ENCODE measurements around the gene ZMPSTE24.
"Not testable (repeated sequence)": the region's sequence is repeated elsewhere in the genome, so short reads cannot be mapped to it uniquely, and the experiment has no call there.

Gene ZMPSTE24

GRCh38 chr1:40315795-40316594 is 58.0 kb downstream of the ZMPSTE24 start:
- H3K27ac ChIP-seq = no peak overlapping the region

GRCh38 chr1:40316595-40317393 is 58.8 kb downstream of the ZMPSTE24 start, which contains the start of gene COL9A2:
COL9A2 (minus strand) TSS chr1:40317286; CDS start chr1:40317197, 89 bp downstream.
- no peak for DNase-seq (ENCODE audit: low read depth, low spot score)
- H3K27ac ChIP-seq = no peak within 1 kb of the TSS

More at GRCh38 chr1:40315795-40316594, 58.0 kb downstream of the ZMPSTE24 start:
- DNase-seq (ENCODE audit: low read depth, low spot score) = no peak

DNA sequence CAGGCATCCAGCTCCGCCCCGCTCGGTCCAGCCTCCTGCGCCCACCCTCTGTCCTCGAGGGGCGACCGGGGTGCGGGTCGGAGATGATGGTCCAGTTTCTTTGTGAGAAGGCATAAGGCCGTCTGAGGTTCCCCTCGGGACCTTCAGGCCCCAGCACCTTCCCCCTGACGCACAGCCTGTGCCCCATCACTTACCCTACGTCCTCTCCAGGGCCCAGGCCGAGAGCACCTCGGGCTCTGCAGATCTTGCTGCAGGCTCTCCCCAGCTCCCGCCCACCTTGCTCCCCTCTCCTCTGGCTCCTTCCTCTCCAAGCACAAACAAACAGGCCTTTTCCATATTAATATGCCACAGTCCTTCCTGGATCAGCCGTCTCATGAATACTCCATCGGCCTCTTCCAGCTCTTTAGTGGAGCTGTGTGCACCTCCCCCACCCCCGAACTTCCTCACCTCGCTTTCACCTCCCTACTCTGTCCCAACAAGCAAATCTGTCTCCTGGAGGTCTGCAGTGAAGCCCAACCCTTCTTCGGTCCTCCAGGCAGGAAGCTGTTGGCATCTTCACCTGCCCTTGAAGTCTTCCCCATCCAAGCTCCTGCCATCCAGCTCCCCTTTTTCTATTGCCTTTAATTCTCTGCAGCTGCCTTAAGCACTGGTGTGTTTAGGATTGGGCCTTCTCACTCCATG is 59.5 kb downstream of the ZMPSTE24 start:
- no peak for DNase-seq (ENCODE audit: low read depth, low spot score)
- no peak overlapping the region for H3K27ac ChIP-seq

GRCh38 chr1:40318476-40318875 is 60.4 kb downstream of the ZMPSTE24 start:
- no peak overlapping the region for H3K27ac ChIP-seq

DNA sequence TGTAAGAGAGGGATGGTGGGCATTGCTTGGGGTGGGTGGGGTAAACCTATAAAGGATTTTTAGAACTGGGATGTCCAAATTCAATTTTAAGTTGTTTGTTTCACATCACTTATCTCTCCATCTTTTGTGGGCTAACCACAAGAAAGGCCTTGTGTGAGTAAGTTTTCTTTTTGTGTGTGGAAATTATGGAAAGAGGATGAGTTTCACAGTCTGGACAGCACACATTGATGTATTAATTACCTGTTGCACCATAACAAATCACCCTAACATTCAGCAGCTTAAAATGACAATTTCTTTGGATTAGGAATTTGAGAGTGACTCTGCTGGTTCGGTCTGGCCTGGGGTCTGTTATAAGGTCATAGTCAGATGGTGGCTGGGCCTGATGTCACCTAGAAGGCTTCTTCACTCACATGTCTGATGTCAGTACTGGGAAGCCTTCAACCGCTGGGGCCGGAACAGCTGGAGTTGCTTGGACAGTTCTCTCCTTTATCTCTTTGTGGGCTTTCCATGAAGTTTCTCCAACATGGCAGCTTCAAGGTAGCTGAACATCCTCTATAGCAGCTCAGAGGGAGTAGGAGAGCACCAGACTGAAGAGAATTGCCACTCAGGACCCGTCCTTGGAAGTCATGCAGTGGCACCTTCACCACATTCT is 61.1 kb downstream of the ZMPSTE24 start:
- H3K27ac ChIP-seq = no peak overlapping the region
- no peak for DNase-seq (ENCODE audit: low read depth, low spot score)

More at GRCh38 chr1:40318476-40318875, 60.4 kb downstream of the ZMPSTE24 start:
- no peak for DNase-seq (ENCODE audit: low read depth, low spot score)

DNA sequence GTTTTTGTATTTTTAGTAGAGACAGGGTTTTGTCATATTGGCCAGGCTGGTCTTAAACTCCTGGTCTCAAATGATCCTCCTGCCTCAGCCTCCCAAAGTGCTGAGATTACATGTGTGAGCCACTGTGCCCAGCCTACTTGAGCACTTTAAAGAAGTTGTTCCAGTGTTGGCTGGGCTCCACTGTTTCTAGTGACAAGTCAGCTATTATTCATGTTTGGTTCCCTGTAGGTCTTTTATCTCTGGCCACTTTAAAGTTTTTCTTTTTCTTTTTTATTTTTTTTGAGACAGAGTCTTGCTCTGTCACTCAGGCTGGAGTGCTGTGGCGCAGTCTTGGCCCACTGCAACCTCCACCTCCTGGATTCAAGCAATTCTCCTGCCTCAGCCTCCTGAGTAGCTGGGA is 73.4 kb downstream of the ZMPSTE24 start:
- H3K27ac ChIP-seq; DNase-seq (ENCODE audit: low read depth, low spot score): not testable (repeated sequence)

DNA sequence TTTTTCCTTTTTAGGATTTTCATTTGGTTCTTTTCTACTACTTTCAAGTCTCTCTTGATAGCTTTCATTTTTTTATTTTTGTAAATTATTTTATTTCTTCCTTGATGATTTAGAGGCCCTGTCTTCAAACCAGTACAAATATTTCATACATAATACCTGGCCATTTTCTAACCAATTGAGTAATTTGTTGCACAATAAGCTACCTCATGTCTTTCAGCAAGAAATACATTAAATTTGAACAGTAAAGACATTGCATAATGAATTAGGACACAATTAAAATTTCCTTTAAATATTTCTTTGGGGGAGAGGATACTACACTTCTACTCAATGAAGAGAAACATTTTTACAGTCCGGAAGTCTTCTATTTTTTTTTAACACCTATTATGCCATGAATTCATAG is 74.7 kb downstream of the ZMPSTE24 start:
- DNase-seq (ENCODE audit: low read depth, low spot score) = no peak
- H3K27ac ChIP-seq = no peak overlapping the region

DNA sequence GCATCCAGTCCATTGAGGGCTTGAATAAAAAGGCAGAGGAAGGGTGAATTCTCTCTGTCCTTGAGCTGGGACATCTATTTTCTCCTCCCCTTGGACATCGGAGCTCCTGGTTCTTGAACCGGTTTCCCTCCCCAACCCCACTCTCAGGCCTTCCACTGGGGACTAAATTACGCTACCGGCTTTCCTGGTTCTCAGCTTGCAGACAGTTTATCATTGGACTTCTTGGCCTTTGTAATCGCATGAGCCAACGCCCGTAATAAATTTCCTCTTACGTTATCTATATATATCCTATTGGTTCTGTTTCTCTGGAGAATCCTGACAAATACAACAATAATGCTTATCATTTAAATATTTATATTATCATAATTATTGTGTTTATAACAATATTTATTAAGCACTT is 79.4 kb downstream of the ZMPSTE24 start:
- no peak for DNase-seq (ENCODE audit: low read depth, low spot score)
- no peak overlapping the region for H3K27ac ChIP-seq

DNA sequence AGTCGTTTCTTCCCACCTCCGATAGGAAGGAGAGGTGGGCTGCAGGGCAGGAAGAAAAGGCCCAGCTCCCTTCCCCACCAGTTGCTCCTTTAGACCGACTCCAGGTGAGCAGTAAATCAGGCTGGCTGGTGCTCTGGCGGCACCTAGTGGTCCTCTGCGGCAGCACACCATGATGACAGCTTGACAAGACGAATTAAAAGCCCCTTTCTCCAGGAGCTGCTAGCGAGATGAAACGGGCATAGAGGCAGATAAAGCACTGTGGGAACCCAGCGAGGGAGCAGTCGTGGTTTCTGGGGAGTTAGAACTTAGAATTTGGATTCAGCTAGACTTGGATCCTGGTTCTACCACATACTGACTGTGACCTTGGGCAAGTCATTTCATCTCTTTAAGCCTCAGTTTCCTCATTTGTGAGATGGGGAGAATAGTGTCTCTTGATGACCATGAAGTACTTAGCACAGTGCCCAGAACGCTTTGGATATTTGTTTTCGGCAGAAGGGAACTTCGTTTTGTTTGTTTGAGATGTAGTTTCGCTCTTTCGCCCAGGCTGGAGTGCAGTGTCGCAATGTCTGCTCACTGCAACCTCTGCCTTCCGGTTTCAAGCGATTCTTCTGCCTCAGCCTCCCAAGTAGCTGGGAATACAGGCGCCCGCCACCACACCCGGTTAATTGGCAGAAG is 80.8 kb downstream of the ZMPSTE24 start:
- H3K27ac ChIP-seq = no peak overlapping the region
- DNase-seq (ENCODE audit: low read depth, low spot score) = no peak

DNA sequence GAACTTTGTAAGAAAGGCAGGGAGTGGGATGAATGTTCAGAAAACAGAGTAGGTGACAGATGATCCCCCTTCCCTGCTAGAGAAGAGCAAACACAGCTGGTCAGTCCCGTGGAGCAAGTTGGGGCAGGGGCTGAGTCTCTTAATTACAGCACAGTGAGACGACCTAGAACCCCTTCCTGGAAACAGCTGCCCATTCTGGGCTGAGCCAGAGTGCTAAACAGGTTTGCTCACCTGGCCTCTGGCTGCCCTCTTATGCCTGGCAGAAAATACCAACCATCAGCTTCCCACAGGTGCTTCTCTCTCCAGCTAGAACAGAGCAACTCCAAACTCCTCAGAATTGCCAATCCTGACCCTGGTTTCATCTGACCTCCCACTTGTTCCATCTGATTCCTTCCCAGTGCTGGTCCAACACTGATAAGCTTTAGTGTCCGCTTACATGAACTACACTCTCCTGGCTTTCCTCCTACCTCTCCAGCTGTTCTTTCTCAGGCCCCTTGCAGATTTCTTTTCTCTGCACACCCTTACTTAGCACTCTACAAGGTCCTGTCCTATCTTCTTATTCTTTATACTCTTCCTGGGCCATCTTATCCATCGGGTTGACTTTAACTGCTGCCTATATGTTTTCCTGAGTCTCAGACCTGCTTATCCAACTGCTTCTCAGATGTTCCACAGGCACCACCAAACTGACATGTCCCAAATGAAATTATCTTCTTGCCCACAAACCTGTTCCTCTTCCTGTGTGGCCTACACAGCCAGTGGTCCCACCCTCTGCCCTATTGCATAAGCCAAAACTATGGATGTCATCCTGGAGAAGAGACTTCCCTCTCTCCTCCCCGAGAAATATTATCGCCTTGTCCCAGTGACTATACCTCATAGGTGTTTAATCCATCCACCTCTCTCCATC is 81.6 kb downstream of the ZMPSTE24 start:
- no peak for DNase-seq (ENCODE audit: low read depth, low spot score)

DNA sequence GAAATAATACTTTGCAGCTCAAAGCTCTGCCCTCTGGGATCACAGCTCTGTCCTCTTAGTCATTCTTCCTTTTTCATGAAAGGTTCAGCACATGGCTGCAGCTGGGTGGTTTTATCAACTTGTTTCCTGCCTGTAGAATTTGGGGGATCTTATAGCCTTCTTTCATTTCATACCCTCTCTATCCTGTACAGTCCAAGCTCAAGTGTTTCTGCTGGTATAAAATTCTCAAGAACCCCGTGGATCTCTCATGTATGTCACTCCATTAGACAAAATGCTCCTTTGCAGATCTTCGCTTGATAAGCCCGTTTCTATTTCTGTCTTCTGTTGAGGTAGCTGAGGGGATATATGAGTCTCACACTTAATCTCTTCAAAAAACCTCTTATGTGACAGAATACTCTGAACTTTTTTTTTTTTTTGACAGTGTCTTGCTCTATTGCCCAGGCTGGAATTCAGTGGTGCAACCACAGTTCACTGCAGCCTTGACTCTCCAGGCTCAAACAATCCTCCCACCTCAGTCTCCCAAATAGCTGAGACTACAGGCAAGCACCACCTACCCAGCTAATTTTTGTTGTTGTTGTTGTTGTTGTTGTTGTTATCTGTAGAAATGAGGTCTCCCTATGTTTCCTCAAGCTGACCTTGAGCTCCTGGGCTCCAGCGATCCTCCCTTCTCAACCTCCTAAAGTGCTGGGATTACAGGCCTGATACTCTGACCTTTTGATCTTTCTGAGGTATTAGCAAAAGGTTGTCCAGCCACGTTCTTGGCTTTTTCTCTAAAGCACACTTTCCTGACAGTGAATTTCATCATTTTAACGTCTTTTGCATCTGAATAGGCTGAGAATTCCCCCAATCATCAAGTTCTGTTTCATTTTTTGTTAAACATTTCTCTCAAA is 83.7 kb downstream of the ZMPSTE24 start:
- DNase-seq (ENCODE audit: low read depth, low spot score) = no peak
- no peak overlapping the region for H3K27ac ChIP-seq

More for the DNA sequence above, 81.6 kb downstream of the ZMPSTE24 start:
- no peak overlapping the region for H3K27ac ChIP-seq

DNA sequence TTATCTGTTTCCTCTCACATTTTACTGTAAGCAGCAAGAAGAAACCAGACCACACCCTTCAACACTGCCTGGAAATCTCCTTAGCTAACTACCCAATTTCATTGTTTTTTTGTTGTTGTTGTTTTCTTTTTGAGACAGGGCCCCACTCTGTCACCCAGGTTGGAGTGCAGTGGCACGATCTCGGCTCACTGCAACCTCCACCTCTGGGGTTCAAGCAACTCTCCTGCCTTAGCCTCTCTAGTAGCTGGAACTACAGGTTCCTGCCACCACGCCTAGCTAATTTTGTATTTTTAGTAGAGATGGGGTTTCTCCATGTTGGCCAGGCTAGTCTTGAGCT is 84.3 kb downstream of the ZMPSTE24 start:
- not testable (repeated sequence) for H3K27ac ChIP-seq; DNase-seq (ENCODE audit: low read depth, low spot score)
